GM21737 (cell line): ENCODE measurements around the gene APOF.
"Not testable (repeated sequence)": the region's sequence is repeated elsewhere in the genome, so short reads cannot be mapped to it uniquely, and the experiment has no call there.

Experiments
- ATAC-seq: cut with Tn5 transposase; IDR thresholded peaks from one replicate; pipeline ENCODE4 v1.9.1; 2021; ENCODE audit warnings: mild to moderate bottlenecking, moderate library complexity; ENCODE audit not compliant: unreplicated experiment

APOF gene

DNA sequence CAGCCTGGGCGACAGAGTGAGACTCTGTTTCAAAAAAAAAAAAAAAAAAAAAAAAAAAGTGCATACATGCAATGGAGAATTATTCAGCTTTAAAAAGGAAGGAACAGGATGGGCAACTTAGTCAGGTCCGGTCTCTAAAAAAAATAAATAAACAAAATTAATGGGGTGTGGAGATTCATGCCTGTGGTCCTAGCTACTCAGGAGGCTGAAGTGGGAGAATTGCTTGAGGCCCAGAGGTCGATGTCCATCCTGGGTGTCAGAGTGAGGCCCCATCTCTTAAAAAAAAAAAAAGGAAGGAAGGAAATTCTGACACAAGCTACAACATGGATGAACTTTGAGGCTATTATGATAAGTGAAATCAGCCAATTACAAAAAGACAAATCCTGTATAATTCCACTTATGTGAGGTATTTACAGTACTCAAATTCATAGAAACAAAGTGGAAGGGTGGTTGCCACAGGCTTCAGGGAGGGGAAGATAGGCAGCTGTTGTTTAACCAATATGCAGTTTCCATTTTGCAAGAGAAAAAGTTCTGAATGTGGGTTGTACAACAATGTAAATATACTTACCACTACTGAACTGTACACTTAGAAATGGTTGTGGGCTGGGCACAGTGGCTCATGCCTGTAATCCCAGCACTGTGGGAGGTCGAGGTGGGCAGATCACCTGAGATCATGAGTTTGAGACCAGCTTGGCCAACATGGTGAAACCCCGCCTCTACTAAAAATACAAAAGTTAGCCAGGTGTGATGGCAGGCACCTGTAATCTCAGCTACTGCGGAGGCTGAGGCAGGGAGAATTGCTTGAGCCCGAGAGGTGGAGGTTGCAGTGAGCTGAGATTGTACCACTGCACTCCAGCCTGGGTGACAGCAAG lies 12.3 kb upstream of the APOF start:
- ATAC-seq, result no peak

DNA sequence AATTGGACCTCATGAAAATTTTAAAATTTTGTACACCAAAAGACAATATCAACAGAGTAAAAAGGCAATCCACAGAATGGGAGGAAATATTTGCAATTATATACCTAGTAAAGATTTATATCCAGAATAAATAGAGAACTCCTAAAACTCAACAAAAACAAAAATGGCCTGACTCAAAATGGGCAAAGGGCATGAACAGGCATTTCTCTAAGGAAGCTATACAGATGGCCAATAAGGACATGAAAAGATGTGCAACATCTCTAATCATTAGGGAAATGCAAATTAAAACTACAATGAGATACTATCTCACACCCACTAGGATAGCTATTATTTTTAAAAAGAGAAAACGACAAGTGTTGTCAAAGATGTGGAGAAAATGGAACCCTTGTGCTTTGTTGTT lies 10.9 kb upstream of the APOF start:
- no peak for ATAC-seq

DNA sequence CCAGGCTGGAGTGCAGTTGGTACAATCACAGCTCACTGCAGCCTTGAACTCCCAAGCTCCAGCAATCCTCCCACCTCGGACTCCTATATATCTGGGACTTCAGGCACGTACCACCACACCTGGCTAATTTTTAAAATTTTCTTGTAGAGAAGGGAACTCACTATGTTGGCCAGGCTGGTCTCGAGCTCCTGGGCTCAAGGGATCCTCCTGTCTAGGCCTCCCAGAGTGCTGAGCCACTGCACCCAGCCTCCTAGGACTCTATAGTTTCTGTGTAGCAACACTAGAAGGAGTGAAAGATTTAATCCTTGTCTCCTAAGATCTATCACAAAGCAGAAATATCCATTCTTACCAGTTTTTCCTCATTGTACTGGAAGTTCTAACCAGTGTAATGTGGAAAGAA lies 4.3 kb upstream of the APOF start:
- no peak for ATAC-seq

DNA sequence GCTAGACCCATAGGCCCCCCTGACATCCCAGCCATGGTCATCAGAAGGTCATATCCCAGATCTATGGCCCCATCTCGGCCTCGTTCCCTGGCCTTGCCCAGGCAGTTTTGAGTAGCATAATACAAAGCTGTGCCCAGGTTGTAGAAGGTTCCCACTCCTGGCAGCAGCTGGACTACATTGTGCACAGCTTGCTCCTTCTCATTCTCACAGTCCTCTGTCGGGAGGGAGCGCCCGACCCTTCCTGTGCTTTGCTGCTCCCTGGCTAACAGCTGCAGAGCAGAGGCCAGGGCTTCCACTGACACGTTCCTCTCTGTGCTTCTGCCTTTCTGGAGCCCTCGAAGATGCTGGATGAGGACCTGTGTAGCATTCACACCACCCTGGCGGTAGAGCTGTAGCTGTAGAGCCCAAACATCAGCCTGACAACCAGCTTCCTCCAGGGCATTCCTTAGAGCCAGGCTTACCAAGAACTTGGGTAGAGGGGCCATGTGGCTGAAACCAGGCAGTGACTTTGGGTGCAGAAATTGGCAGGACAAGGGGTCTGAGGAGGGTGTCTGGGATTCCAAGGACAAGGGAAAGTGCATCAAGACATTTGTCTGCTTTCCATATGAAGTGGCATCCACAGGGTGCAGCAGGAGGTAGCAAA lies 1.0 kb downstream of the APOF start:
- ATAC-seq, result no peak

DNA sequence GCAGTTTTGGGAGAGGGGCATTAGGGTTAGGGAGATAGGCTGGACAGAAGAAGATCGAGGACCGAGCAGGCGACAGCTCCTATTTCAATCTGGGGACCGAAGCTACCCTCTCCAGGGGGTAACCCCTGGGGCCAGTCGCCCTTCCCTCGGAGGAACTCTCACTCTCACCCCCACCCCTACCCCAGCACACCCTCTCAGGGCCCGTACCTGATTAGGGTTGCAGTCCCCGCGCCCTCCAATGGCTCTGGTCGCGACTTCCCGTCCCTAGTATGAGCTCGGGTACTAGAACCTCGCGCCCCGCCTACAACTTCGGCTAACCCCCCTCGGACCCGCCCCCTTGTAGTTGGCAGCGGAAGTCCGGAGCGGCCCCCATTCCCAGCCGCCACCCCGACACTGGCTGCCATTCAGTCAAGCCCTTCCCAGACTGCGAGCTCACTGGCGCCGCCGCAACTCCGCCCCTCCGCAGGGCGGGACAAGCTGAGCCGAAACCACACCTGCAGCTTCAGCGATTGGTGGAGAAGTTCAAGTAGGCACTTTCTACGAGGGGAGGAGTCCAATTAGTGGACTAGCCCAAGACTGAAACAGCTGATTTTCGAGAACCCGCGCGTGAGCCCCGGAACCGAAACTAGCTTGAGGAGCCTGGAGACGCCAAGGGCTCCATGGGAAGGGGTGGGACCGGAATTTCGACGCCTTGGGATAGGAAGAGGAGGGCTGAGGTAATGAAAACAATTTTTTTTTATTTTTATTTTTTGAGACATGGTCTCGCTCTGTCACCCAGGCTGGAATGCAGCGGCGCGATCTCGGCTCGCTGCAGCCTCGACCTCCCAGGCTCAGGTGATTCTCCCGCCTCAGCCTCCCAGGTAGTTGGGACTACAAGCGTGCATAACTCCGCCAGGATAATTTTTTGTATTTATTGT lies 2.5 kb downstream of the APOF start, which contains the start of gene STAT2:
STAT2 (minus strand) TSS at position 257 of the 917 bp plus-strand sequence. CDS start 3,536 bp downstream, outside the sequence.
- ATAC-seq, result peak; percentile 96

DNA sequence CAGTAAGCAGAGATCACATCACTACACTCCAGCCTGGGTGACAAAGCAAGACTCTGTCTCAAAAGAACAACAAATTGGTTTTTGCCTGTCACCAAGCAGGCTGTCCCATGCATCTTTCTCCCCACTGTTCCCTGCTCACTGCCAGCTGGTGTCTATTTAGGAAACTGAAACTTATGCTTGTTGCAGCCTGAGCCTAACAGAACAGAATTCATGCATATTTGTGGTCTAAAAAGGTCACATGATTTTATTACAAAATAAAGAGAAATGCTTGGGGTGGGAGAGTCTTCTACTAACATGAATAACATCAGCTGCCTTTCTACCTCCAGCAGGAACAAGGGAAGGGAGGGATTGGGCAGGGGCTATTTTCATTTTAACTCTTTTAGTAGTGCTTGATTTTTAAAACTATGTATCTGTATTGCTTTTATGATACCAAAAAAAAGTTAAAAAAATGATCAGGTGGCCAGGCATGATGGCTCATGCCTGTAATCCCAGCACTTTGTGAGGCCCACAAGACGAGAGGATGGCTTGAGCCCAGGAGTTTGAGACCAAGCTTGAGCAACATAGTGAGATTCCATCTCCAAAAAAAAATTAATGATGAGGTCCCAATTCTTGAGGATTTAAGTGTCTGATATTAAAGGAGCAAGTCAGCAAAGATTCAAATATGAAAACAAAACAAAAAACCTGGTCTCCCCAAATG lies 3.7 kb downstream of the APOF start:
- no peak for ATAC-seq

DNA sequence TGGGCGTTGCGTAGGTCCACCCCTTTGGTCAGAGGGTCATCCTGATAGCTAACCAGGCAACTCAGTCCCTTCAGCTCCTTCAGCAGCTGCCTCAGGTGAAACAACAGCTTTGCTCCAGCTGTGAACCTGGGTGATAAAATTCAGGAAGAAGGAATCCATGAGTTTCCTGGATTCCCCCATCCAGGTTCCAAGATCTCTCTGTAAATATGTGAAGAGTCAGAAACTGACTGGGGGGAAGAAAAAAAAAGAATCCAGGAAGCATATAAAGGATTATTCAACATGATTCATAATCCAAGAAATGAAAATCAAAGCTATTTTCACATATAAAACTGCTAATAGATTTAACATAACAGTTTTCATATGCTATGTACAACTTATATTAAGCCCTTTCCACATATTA lies 11.3 kb downstream of the APOF start:
- no peak for ATAC-seq

DNA sequence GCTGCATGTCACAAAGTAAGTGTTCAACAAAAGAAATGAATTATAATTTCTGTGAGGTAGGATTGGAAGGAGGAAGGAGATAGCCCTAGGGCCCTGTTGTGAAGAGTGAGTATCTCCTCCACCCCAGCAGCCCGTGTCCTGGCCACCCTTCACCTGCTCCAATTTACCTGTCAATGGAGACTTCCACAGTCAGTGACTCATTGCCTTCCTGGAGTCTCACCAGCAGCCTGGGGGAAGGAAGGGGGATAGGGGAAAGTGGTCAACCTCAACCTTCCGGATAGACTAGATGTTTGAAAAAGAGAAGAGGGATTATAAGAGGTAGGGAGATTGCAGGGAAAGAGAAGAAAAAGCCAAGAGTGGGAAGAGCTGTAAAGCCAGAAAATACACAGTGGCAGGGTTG lies 12.0 kb downstream of the APOF start:
- ATAC-seq, result no peak

DNA sequence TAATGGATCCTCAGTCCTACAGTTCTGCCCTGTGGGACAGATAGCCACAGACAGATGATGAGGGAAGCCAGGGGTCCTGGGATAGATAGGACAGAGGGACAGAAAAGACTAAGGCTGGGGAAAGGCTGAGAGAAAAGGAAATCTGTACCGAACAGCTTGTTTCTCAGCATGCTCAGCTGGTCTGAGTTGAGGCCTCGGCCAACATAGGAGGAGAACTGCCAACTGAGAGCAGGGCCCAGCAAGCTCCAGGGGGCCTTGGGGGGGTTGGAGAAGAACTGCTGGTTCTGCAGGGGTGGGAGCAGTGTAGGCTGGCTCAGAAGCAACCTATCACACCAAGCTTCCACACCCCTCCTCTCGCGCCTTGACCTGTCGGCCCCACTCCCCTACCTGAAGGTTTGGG lies 13.9 kb downstream of the APOF start:
- ATAC-seq, result no peak

DNA sequence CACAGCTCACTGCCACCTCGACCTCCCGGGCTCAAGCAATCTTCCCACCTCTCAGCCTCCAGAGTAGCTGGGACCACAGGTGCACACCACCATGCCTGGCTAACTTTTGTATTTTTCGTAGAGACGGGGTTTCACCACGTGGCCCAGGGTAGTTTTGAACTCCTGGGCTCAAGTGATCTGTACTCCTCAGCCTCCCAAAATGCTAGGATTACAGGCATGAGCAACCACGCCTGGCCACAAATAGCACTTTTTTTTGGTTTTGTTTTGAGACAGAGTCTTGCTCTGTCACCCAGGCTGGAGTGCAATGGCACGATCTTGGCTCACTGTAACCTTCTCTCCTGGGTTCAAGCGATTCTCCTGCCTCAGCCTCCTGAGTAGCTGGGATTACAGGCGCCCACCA lies 15.4 kb downstream of the APOF start:
- not testable (repeated sequence) for ATAC-seq

DNA sequence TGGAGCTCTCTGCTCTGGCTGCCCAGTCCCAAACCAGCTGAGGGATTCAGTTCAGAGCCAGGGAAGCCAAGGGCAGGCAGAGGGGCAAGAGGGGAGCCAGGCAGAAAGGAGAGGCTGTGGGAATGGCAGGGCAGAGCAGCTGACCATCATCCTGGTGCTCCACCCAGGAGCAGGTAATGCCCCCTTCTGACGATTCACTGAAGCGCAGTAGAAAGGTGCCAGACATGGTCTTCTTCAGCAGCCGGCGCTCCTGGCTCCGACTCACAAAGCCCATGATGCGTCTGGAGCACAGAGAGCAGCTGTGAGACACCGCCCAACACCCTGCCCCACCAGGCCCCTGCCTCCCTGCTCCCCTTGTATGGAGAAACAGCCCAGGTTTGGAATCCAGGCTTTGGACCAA lies 16.0 kb downstream of the APOF start:
- no peak for ATAC-seq

DNA sequence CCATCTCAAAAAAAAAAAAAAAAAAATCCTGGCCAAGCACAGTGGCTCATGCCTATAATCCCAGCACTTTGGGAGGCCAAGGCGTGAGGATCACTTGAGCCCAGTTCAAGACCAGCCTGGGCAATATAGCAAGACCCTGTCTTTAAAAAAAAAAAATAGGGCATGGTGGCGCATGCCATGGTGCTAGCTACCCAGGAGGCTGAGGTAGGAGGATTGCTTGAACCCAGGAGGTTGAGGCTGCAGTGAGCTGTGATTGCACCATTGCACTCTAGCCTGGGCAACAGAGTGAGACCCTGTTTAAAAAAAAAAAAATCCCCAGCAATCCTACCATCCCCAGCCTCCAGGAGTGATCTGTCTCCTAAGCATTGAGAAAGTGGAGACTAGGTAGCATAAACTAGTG lies 20.4 kb downstream of the APOF start:
- ATAC-seq, result not testable (repeated sequence)

DNA sequence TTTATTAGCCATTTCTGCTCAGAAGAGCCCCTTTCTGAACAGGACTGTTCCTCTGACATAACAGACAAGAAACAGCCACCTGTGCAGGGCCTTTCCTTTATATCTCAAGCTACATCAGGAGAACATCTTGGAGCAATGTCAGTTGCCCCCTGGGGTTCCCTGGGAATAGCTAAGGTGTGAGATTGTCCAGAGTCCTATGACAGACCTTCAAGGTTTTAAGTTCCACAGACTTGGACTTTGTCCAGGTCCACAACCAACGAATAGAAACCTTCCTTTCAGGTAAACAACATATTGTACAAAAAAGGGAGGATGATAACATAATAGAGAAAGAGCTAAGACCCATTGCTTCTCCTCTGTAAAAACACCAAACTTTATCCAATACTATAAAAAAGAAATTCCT lies 21.0 kb downstream of the APOF start:
- ATAC-seq, result no peak

DNA sequence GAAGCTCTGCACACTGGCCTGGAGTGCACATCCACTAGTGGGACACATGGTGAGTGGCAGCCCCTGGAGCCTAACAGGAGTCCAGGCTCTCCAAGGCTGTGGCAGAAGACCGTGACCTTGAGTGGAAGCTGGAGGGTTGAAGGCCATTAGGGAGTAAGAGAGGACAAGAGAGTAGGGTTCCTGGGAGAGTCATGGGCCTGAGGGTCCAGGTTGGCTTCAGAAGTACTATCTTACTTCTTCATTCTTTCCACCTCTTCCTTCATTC lies 23.6 kb downstream of the APOF start:
- no peak for ATAC-seq

DNA sequence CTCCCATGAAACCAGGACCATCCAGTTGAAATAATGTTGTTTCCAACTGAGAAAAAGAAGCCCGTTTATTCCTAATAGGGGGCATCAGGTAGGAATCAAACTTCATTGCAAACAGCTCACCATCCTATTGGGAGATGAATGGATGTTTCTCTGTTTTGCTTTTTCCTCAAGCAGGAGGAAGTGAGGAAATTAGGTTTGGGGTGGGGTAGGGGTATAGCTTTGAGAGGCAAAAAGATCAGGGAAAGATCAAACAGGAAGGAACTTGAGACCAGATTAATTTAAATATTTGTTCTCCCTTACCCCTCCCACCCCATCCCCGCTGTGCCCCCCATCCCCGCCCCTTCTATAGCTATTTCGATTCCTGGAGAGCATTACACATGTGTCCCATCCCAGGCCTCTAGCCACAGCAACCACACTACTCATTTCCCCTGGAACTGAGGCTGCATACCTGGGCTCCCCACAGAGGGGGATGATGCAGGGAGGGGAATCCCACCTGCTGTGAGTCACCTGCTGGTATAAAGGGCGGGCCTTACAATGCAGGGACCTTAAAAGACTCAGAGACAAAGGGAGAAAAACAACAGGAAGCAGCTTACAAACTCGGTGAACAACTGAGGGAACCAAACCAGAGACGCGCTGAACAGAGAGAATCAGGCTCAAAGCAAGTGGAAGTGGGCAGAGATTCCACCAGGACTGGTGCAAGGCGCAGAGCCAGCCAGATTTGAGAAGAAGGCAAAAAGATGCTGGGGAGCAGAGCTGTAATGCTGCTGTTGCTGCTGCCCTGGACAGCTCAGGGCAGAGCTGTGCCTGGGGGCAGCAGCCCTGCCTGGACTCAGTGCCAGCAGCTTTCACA lies 24.1 kb downstream of the APOF start, which contains the start of gene IL23A:
IL23A (plus strand) TSS at position 577 of the 850 bp plus-strand sequence; CDS start at position 738, 161 bp downstream.
- peak; percentile 37 for ATAC-seq

DNA sequence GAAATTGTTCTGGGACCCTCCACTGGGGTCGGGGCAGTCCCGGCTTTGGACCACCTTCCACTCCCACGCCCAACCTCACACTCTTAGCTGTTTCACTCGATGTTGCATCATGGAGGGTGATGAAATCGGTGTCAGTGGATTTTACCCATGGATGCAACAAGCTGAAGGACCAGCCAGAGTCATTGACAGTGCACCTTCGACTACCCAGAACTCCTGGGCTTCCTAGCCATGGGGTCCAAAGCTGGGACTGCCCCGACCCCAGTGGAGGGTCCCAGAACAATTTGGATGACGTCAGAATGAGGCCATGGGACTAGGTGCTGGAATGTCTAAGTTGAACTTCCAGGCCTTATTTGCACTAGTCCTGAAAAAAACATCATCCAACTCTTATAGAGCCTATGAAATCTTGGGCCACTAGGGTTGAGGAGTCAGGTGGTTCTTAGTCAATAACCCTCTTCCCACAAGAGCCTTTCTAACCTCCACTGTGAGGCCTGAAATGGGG lies 24.9 kb downstream of the APOF start:
- no peak for ATAC-seq

DNA sequence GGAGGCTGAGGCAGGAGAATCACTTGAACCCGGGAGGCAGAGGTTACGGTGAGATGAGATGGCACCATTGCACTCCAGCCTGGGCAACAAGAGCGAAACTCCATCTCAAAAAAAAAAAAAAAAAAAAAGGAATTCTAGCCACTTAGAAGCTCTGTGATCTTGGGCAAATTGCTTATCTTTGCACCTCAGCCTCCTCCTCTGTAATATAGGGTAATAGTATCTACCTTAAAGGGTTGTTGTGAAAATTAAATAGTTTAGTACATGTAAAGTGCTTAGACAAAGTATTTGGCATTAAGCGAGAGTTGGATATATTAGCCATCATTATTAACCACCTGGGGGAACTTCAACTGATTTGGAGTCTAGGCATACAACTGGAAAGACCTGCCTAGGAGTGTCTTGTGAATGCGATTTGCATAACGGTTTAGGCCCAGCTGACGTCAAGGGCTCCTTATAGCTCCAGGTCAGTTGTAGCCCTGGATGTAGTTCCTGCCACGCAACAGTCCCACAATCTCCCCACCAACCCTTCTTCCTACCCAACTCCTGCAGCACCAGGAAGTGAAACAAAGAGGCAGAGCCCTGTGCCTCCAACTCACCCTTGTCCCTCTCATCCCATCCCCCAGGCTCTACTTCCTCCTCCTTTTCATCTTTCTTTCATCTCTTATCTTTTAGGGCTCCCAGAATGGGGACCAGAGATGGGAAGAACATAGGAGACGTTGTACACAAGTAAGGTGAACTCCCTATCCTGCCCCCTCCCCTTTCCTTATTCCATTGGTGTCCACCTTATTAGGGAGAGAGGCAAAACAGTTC lies 26.1 kb downstream of the APOF start:
- ATAC-seq, result no peak

DNA sequence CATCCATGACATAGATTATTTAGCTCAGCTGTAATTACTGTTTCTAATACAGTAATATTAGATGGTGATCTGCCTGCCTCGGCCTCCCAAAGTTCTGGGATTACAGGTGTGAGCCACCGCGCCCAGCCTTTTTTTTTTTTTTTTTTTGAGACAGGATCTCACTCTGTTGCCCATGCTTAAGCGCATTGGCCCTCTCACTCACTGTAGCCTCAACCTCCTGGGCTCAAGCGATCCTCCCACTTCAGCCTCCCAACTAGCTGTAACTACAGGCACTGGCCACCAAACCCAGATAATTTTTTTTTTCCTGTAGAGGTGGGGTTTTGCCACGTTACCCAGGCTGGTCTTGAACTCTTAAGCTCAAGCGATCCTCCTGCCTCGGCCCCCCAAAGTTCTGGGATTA lies 27.1 kb downstream of the APOF start:
- not testable (repeated sequence) for ATAC-seq

DNA sequence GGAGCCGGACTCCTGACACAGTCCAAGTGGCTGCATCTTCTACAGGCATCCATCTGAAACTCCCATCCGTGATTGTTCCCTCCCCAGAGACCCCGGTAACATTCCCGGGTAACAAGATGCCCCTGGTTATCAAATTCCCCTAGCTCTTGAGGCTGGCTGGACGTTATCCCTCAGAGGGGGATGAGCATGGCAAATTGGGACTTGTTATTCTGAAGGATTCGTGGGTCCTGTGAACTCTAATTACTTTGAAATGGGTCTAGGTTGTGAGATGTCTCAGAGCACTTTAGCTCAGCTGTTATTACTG lies 28.2 kb downstream of the APOF start:
- ATAC-seq, result no peak
